GM12874 (cell line): ENCODE results near the gene NPR2.
A peak's percentile ranks its signal among the peaks of the same experiment; 100 is the strongest.

Experiments
- TF ChIP-seq, protein P1 (sequence below): IDR thresholded peaks from 2 replicates; pipeline ENCODE4 v1.5.1; 2011; ENCODE audit warnings: low read depth, mild to moderate bottlenecking, control low read depth, low read length, moderate library complexity; ENCODE audit not compliant: insufficient read depth

Gene NPR2

DNA sequence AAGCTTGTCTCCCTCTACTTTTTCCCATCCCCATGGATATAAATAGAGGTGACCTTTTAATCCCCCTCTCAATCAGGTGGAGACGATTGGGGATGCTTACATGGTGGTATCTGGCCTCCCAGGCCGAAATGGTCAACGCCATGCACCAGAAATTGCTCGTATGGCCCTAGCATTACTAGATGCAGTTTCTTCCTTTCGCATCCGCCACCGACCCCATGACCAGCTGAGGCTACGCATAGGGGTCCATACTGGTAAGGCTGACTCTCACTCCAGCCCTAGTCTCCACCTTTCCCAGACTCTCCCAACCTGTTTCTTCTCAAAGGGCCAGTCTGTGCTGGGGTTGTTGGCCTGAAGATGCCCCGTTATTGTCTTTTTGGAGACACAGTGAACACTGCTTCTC, 17.0 kb downstream of the NPR2 start:
- TF ChIP-seq, protein P1, sequence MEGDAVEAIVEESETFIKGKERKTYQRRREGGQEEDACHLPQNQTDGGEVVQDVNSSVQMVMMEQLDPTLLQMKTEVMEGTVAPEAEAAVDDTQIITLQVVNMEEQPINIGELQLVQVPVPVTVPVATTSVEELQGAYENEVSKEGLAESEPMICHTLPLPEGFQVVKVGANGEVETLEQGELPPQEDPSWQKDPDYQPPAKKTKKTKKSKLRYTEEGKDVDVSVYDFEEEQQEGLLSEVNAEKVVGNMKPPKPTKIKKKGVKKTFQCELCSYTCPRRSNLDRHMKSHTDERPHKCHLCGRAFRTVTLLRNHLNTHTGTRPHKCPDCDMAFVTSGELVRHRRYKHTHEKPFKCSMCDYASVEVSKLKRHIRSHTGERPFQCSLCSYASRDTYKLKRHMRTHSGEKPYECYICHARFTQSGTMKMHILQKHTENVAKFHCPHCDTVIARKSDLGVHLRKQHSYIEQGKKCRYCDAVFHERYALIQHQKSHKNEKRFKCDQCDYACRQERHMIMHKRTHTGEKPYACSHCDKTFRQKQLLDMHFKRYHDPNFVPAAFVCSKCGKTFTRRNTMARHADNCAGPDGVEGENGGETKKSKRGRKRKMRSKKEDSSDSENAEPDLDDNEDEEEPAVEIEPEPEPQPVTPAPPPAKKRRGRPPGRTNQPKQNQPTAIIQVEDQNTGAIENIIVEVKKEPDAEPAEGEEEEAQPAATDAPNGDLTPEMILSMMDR = no peak

DNA sequence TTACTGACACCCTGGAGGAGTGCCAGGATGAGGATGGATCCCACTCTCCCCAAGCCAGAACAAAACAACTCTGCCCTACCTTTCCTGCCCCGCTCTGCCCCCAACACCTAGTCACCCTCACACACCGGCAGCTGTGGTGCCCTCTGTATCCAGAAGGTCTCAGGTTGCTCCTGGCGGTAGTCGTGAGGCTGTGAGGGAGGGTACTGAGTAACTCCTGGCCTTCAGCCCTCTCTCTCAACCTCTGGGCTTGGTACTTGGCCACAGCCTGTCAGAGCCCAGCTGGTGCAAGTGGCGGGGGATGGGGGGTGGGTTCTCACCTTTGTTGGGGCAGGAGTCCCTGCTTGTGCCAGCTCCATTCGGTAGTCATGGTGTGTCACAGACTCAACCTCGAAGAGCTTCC, 18.7 kb downstream of the NPR2 start:
- TF ChIP-seq, protein P1 = no peak

DNA sequence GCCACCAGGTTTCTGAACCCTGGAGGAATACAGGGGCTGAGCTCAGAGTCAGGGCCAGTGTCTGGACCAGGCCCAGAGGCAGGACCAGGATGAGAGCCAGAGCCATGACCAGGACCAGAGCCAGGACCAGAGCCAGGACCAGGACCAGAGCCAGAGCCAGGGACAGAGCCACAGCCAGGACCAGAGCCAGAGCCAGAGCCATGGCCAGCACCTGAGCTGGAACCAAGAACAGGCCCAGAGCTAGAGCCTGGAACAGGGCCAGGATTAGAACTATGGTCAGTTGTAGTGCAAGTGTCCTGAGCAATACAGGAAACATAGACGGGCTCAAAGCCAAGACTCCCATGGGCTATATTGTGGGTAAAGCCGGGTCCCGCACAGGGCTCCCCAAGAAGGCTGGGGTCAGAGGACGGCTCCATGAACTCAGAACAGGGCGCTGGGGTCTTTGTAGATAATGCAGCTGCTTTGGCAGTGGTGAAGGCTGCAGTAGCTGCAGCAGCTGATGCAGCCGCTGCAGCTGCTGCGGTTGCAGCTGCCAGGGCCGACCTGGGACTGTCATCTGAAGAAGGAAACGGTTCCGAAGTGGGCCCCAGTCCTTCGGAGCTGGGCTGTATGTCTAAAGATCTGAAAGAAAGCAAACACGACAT, 20.1 kb downstream of the NPR2 start:
- TF ChIP-seq, protein P1 = no peak

DNA sequence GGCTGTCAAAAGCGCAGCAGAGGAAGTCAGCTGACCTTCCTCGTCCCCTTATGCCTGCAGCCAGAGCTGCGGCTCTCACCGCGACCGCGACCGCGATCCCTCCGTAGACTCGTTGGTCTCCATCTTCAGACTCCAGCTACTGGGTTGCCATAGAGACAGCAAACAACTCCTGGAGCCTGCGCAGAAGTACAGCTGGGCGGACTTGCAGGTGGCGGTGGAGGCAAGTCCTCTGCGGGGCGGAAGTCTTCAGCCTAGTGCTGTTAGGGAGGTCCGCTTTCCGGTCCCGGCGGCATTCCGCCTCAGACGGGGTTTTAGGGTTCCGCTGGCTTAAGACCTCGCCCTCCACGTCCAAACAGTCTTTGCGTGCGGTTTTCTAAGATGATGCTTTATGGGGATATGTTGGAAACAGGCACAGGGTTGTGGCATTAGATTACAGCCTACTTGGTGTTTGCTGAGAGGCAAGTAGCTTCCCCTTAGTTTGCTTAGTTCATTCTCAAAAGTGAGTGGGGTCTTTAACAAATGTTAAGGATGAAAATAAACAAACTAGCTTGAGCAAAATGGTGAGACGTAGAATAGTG, 20.7 kb downstream of the NPR2 start, which contains the start of gene SPAG8:
TSS of gene SPAG8 (minus strand) at position 238 of the 578 bp plus-strand sequence. CDS start at position 123, 115 bp downstream.
- TF ChIP-seq, protein P1 = no peak

DNA sequence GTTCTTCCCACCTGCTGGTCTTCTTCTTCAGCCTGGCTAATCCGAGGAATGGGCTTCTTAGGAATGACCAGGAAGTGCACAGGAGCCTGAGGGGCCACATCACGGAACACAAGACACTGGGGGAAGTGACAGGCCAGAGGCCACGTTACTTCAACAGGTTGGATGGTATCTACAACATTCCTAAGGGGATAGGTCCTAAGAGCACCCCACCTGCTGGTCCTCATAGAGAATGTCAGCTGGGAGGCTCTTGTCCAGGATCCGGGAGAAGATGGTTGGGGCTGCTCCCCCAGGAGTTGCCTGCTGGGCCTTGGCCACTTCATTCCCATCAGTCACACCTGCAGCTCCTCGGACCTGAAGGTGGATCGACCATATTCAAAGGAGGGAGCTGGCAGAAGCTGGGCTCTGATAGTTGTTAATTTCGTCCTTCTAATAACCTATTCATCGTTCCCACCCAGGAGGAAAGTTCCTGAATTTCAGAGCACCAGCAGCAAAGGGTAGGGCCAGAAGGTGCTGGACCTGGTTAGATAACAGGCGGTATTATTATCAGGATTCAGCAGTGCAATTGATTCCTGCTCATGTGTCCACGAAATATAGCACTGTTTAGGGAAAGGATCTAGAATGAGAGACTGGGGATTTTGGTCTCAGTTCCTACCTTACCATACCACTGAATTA, 22.2 kb downstream of the NPR2 start:
- TF ChIP-seq, protein P1 = 0 out of 2 replicates have a peak, but pooled peaks have one; percentile 13

DNA sequence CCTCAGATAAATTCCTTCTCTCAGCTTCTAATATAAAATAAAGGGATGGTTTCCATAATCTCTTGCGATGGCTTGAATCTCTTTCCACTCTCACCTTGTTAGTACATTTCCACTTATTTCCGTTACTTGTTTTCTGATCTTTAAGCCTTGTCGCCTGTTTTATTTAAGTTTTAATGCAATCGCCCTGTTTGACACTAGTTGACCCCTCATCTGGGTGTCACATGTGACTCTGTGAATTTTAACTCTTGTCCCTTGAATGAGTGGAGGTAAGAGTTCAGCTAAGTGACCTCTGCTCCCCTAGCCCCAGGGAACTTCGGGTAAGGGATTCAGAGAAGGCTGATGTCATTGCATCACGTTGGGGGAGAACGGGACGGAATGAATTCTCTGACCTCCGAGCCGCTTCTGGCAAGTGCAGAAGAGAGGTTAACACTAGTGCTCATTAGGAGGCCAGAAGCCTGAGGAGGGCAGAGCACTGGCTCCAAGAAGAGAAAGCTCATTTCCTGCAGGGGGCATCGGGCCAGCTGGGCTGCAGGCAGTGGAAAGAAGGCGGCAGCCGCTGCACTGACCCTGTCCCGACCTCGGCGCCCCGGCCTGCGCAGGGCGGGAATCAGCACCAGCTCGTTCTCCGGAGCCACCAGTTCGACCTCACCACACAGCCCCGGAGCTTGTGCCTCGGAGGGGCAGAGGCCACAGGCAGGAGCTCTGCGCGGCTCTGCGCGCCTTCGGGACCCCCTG, 22.9 kb downstream of the NPR2 start:
- TF ChIP-seq, protein P1 = peak; percentile 40
